ENCODE data around the gene HPS1. TPM values are rescaled to one million over a fixed set of nuclear protein-coding genes. Genes with fewer than 3 reads are reported as not detected.
A peak's percentile ranks its signal among the peaks of the same experiment; 100 is the strongest.

The HPS1 gene
- polyA plus RNA-seq, 1 donor = 84.2 TPM

- WGBS (ENCODE audit: insufficient coverage, low lambda C conversion rate) = no CpG with 5 or more reads among the region's 9 CpGs
- Histone ChIP-seq H3K4me3 (ENCODE audit: low read length) (no peak overlapping the region), H3K36me3 (ENCODE audit: control insufficient read depth, insufficient read depth, low read length) (peaks cover 80% of the 10 kb centered on the region), H3K27ac (ENCODE audit: low read length) (no peak overlapping the region), H3K27me3 (ENCODE audit: control insufficient read depth, insufficient read depth, low read length) (no peaks in the 10 kb centered on the region), H3K4me1 (ENCODE audit: control insufficient read depth, insufficient read depth, low read length) (peaks cover 21% of the 10 kb centered on the region), H3K9me3 (ENCODE audit: control insufficient read depth, low read depth, low read length) (no peaks in the 10 kb centered on the region)
- DNase-seq = no peak
Measured at GRCh38 chr10:98420786-98421185, 25.9 kb downstream of the HPS1 start.

GRCh38 chr10:98419469-98420261, 27.1 kb downstream of the HPS1 start:
- Histone ChIP-seq H3K9me3 (ENCODE audit: control insufficient read depth, low read depth, low read length) (no peaks in the 10 kb centered on the region), H3K36me3 (ENCODE audit: control insufficient read depth, insufficient read depth, low read length) (peaks cover 77% of the 10 kb centered on the region), H3K27me3 (ENCODE audit: control insufficient read depth, insufficient read depth, low read length) (no peaks in the 10 kb centered on the region), H3K4me3 (ENCODE audit: low read length) (no peak overlapping the region), H3K27ac (ENCODE audit: low read length) (no peak overlapping the region), H3K4me1 (ENCODE audit: control insufficient read depth, insufficient read depth, low read length) (peaks cover 21% of the 10 kb centered on the region)
- no CpG with 5 or more reads among the region's 17 CpGs for WGBS (ENCODE audit: insufficient coverage, low lambda C conversion rate)
- DNase-seq = no peak

GRCh38 chr10:98418665-98419468, 27.9 kb downstream of the HPS1 start:
- no peak for DNase-seq
- Histone ChIP-seq H3K9me3 (ENCODE audit: control insufficient read depth, low read depth, low read length) (no peaks in the 10 kb centered on the region), H3K27me3 (ENCODE audit: control insufficient read depth, insufficient read depth, low read length) (no peaks in the 10 kb centered on the region), H3K36me3 (ENCODE audit: control insufficient read depth, insufficient read depth, low read length) (peaks cover 73% of the 10 kb centered on the region), H3K27ac (ENCODE audit: low read length) (no peak overlapping the region), H3K4me3 (ENCODE audit: low read length) (no peak overlapping the region), H3K4me1 (ENCODE audit: control insufficient read depth, insufficient read depth, low read length) (peaks cover 19% of the 10 kb centered on the region)
- 100% methylated on average over 2 of the region's 18 CpGs for WGBS (ENCODE audit: insufficient coverage, low lambda C conversion rate)

DNA sequence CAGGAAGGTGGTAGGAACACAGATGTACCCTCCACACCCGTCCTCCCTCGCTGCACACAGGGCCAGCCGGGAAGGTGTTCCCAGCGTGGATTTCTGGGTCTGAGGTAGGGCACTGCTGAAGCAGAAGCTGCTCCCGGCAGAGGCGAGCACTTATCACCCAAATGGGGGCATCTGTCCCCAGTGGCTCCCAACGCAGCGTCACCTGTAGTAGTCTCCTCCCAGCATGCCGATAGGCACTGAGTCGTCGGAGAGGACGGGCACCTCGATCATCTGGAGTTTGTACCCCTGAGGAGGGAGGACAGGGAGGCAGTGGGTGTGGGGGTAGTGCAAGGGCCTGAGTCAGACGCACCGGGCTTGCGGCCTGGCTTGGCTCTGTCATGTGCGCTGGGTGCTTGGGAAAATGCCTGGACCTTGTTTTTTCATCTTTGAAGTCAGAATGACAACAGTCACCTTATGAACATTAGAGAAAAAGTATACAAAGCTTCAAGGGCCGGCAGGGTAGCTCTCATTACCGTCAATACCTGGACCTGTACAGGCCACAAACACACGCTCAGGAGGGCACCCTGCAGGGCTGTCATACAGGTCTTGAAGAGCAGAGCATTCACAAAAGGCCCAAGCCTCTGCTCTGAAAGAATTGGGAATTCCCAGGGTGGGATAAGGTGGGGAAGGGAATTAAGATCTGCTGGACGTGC, 28.6 kb downstream of the HPS1 start:
- Histone ChIP-seq H3K36me3 (ENCODE audit: control insufficient read depth, insufficient read depth, low read length) (peaks cover 67% of the 10 kb centered on the region), H3K9me3 (ENCODE audit: control insufficient read depth, low read depth, low read length) (no peaks in the 10 kb centered on the region), H3K27ac (ENCODE audit: low read length) (no peak overlapping the region), H3K4me1 (ENCODE audit: control insufficient read depth, insufficient read depth, low read length) (peaks cover 14% of the 10 kb centered on the region), H3K4me3 (ENCODE audit: low read length) (no peak overlapping the region), H3K27me3 (ENCODE audit: control insufficient read depth, insufficient read depth, low read length) (no peaks in the 10 kb centered on the region)
- no peak for DNase-seq
- no CpG with 5 or more reads among the region's 21 CpGs for WGBS (ENCODE audit: insufficient coverage, low lambda C conversion rate)

DNA sequence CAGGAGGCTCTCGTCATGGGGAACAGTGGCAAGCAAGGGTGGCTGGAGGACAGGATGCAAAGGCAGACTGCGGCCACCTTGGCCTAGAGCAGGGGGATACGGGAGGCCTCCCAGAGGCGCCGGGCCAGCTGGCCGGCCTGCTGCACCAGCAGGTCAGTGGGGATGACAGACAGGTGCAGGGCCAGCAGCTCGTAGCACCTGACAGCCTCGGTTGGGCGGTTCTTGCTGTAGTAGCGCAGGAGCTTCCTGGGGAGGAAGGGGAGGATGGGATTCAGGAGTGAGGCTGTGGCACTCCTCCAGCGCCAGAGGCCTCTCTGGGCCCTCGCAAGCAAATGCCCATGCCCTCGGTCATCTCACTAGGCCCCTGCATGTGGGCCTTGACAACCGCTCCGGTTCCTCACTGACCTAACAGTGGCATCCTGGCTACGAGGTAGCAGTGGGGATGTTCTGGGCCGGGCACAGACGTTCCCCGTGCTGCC, 29.2 kb downstream of the HPS1 start:
- Histone ChIP-seq H3K36me3 (ENCODE audit: control insufficient read depth, insufficient read depth, low read length) (peaks cover 61% of the 10 kb centered on the region), H3K27ac (ENCODE audit: low read length) (no peak overlapping the region)
- no peak for DNase-seq

DNA sequence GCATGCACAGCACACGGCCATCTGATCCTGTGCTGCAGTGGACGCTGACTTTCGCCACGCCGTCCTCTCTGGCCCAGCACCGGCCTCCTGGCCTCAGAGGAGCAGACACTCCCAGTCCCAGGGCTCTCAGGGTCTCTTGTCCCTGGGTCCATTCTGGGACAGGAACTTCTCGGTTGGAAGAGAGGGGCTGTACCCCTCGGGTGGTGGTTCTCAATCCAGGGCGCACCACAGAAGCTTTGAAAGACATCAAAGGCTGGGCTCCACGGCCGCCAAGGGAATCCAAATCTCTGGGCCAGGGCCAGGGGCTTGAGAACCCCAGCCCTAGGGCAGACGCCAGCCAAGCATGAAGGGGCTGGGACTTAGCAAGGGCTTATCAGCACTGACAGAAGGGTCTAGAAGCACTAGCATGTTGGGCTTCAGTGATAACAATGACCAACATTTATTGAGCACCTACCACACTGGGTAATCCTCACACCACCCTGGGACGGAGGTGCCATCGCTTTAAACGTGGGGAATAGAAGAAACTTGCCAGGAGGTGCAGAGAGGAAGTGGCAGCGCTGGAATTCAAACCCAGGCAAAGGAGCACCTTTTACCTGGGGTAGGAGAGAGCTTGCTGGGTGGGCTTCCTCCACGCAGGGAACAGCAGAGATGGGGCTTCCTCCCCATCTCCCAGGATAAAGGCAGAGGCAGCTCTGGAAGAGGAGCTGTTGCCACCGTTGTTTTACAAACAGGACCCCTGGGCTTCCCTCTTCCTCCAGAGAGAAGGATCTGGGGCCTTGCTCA, 29.9 kb downstream of the HPS1 start:
- no peak overlapping the region for H3K4me3 ChIP-seq (ENCODE audit: low read length)
- H3K27ac ChIP-seq (ENCODE audit: low read length) = no peak overlapping the region
- DNase-seq = no peak
- H3K4me1 ChIP-seq (ENCODE audit: control insufficient read depth, insufficient read depth, low read length) = peaks cover 14% of the 10 kb centered on the region
- no peaks in the 10 kb centered on the region for H3K27me3 ChIP-seq (ENCODE audit: control insufficient read depth, insufficient read depth, low read length)
- H3K36me3 ChIP-seq (ENCODE audit: control insufficient read depth, insufficient read depth, low read length) = peaks cover 55% of the 10 kb centered on the region
- 90% methylated on average over 2 of the region's 18 CpGs for whole genome bisulfite sequencing (ENCODE audit: insufficient coverage, low lambda C conversion rate)
- H3K9me3 ChIP-seq (ENCODE audit: control insufficient read depth, low read depth, low read length) = no peaks in the 10 kb centered on the region

More for the DNA sequence above, 29.2 kb downstream of the HPS1 start:
- WGBS (ENCODE audit: insufficient coverage, low lambda C conversion rate) = no CpG with 5 or more reads among the region's 19 CpGs
- Histone ChIP-seq H3K9me3 (ENCODE audit: control insufficient read depth, low read depth, low read length) (no peaks in the 10 kb centered on the region), H3K4me3 (ENCODE audit: low read length) (no peak overlapping the region), H3K27me3 (ENCODE audit: control insufficient read depth, insufficient read depth, low read length) (no peaks in the 10 kb centered on the region), H3K4me1 (ENCODE audit: control insufficient read depth, insufficient read depth, low read length) (peaks cover 14% of the 10 kb centered on the region)

GRCh38 chr10:98415731-98416119, 31.0 kb downstream of the HPS1 start:
- WGBS (ENCODE audit: insufficient coverage, low lambda C conversion rate) = no CpG with 5 or more reads among the region's 8 CpGs

DNA sequence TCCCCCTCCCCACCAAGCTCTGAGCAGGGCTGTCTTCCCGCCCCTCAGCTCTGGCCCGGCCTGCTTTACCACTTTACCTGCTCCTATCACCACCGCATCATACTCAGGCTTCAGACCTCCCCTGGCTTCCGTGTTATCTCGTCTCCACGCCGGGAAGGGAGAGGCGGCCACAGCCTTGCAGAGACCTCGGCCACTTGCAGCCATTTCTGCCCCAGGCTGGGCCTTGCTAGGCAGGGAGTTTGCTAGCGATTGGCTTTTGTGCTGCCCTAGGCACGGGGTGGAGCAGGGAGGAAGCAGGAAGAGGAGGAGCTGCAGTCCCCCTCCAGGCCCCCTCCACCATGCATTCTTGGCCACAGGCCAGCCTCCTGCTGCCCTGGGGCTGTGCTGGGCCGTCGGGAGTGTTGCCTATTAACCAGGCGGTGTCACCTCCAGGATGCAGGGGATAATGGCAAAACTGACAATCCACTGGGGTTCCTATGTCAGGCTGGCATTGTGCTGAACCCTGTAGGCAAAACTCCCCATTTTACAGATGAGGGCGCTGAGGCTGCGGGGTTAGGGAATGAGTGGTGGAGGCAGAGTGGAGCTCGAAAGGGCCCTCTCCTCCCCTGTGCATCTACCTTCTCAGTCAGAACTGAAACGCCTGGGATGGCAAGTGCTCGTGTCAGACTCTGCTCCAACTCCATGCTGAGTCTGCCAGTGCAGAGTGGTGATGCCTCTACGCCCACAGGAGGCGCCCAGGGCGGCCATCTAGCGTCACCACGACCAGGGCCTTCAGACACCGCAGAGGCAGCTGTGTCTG, 31.6 kb downstream of the HPS1 start, which contains the start of gene PYROXD2:
PYROXD2 (minus strand) TSS at position 251 of the 799 bp plus-strand sequence; CDS start at position 204, 47 bp downstream.
- Histone ChIP-seq H3K4me3 (ENCODE audit: low read length) (peak within 1 kb of the TSS; percentile 50), H3K4me1 (ENCODE audit: control insufficient read depth, insufficient read depth, low read length) (peaks cover 14% of the 10 kb centered on the region), H3K27ac (ENCODE audit: low read length) (peak within 1 kb of the TSS; percentile 65), H3K27me3 (ENCODE audit: control insufficient read depth, insufficient read depth, low read length) (no peaks in the 10 kb centered on the region), H3K9me3 (ENCODE audit: control insufficient read depth, low read depth, low read length) (no peaks in the 10 kb centered on the region), H3K36me3 (ENCODE audit: control insufficient read depth, insufficient read depth, low read length) (peaks cover 43% of the 10 kb centered on the region)
- WGBS (ENCODE audit: insufficient coverage, low lambda C conversion rate) = no CpG with 5 or more reads among the region's 25 CpGs
- peak; percentile 93 to 95 for DNase-seq

More at GRCh38 chr10:98415731-98416119, 31.0 kb downstream of the HPS1 start:
- H3K4me1 ChIP-seq (ENCODE audit: control insufficient read depth, insufficient read depth, low read length) = peaks cover 14% of the 10 kb centered on the region
- H3K27me3 ChIP-seq (ENCODE audit: control insufficient read depth, insufficient read depth, low read length) = no peaks in the 10 kb centered on the region
- H3K27ac ChIP-seq (ENCODE audit: low read length) = peak overlapping the region; percentile 65
- no peak overlapping the region for H3K4me3 ChIP-seq (ENCODE audit: low read length)
- DNase-seq = no peak
- peaks cover 47% of the 10 kb centered on the region for H3K36me3 ChIP-seq (ENCODE audit: control insufficient read depth, insufficient read depth, low read length)
- H3K9me3 ChIP-seq (ENCODE audit: control insufficient read depth, low read depth, low read length) = no peaks in the 10 kb centered on the region

- no peak for DNase-seq
- no peaks in the 10 kb centered on the region for H3K27me3 ChIP-seq (ENCODE audit: control insufficient read depth, insufficient read depth, low read length)
- WGBS (ENCODE audit: insufficient coverage, low lambda C conversion rate) = no CpG with 5 or more reads among the region's 3 CpGs
Measured at GRCh38 chr10:98414578-98414931, 32.2 kb downstream of the HPS1 start.

More at GRCh38 chr10:98414578-98414931, 32.2 kb downstream of the HPS1 start:
- Histone ChIP-seq H3K27ac (ENCODE audit: low read length) (peak overlapping the region; percentile 65), H3K36me3 (ENCODE audit: control insufficient read depth, insufficient read depth, low read length) (peaks cover 38% of the 10 kb centered on the region), H3K4me1 (ENCODE audit: control insufficient read depth, insufficient read depth, low read length) (peaks cover 14% of the 10 kb centered on the region), H3K4me3 (ENCODE audit: low read length) (peak overlapping the region; percentile 50), H3K9me3 (ENCODE audit: control insufficient read depth, low read depth, low read length) (no peaks in the 10 kb centered on the region)
